Astrocyte of the cerebellum (primary cell): ENCODE data around the gene ANKH.

ENCODE experiments used
- DNase-seq: peaks from one replicate; pipeline ENCODE4 v3.0.0-alpha.2; 2011; ENCODE audit warnings: low read depth
- H3K4me3 ChIP-seq: 2 replicates; pipeline ENCODE4 v1.5.1; 2011; ENCODE audit warnings: mild to moderate bottlenecking, low read depth, low read length, moderate library complexity
- in situ Hi-C: cut with HindIII; loops from 2 replicates; pipeline ENCODE4 v1.10.0; 2017; ENCODE audit warnings: low sequenced_read_pairs
- TF ChIP-seq, protein P1 (sequence below): IDR thresholded peaks from 2 replicates; pipeline ENCODE4 v1.5.1; 2012; ENCODE audit warnings: low read length, low read depth, moderate library complexity, mild to moderate bottlenecking; ENCODE audit errors: missing control alignments

Gene ANKH

DNA sequence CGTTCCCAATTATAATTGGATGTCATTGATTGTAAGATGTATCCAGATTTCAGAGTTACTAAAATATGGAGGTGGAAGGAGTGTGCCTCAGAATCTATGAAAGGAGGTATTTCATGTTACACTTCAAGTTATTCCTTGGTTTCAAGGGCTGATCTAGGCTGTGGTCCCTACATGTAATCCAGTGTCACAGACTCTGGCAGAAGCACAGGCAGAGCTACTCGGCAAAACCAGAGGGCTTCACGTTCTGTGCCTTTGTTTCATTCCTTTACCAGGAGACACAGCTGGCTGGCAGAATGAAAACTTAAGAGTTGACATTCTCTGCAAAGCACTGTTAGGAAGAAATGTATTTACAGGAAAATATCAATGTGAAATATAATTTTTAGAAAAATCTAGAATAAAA lies 99.6 kb downstream of the ANKH start:
- in situ Hi-C loops = no loop called here
- no peak for DNase-seq
- TF ChIP-seq, protein P1, sequence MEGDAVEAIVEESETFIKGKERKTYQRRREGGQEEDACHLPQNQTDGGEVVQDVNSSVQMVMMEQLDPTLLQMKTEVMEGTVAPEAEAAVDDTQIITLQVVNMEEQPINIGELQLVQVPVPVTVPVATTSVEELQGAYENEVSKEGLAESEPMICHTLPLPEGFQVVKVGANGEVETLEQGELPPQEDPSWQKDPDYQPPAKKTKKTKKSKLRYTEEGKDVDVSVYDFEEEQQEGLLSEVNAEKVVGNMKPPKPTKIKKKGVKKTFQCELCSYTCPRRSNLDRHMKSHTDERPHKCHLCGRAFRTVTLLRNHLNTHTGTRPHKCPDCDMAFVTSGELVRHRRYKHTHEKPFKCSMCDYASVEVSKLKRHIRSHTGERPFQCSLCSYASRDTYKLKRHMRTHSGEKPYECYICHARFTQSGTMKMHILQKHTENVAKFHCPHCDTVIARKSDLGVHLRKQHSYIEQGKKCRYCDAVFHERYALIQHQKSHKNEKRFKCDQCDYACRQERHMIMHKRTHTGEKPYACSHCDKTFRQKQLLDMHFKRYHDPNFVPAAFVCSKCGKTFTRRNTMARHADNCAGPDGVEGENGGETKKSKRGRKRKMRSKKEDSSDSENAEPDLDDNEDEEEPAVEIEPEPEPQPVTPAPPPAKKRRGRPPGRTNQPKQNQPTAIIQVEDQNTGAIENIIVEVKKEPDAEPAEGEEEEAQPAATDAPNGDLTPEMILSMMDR = no peak
- no peak overlapping the region for H3K4me3 ChIP-seq

DNA sequence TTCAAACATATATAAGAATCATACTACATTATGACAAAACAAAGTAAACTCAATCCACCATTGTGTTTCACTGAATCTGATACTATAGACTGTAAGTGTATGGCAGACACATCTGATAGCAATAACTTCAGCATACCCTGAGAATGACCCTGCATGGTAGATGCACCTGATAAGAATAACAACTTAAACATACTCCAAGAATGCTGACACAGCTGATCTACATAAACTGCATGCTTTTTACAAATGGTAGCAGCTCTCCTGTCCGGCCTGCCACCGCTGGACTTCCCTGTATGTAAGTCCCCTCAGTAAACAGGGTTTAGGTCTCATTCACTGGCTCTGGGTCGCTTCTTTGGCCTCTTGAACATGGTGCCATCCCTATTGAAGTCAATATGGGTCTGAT lies 100.4 kb downstream of the ANKH start:
- TF ChIP-seq, protein P1 = no peak
- in situ Hi-C loops = no loop called here
- DNase-seq = no peak
- no peak overlapping the region for H3K4me3 ChIP-seq

DNA sequence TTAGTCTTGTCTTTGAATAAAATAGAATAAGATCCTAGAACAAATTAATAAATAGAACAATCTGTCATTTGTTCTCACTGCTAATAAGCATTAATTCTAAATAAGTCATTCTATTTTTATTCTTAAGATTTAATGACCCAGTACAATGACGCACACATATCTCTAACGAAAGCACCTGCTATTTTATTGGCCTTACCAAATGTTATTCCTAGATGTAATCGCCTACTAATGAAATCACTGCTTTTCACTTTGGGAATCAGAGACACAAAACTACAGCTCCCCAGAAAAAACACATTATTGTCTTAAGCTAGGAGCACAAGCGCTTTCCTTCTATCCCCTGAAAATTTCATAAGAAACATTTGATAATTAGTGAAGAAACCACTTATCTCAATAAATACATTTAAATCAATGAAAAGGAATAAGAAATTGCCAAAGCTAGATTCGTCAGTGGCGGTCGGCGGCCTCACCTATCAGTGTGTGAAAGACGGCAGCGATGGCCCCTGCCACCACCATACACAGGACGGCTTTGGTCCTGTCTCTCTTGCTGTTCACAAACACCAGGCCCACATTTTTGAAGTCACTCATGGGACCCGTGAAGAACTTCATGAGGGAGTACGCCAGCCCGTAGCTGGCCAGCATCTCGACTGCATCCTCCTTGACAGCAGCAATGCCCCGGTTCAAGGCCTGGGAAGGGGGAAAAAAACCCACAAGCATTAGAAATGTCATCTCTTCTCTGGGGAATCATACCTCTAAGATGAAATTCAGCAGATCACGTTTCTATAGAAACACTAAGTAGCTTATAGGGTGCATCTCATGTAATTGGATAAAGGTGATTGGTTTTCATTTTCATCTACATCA lies 102.8 kb downstream of the ANKH start:
- no peak for DNase-seq
- in situ Hi-C loops = no loop called here
- H3K4me3 ChIP-seq = no peak overlapping the region
- TF ChIP-seq, protein P1 = no peak

DNA sequence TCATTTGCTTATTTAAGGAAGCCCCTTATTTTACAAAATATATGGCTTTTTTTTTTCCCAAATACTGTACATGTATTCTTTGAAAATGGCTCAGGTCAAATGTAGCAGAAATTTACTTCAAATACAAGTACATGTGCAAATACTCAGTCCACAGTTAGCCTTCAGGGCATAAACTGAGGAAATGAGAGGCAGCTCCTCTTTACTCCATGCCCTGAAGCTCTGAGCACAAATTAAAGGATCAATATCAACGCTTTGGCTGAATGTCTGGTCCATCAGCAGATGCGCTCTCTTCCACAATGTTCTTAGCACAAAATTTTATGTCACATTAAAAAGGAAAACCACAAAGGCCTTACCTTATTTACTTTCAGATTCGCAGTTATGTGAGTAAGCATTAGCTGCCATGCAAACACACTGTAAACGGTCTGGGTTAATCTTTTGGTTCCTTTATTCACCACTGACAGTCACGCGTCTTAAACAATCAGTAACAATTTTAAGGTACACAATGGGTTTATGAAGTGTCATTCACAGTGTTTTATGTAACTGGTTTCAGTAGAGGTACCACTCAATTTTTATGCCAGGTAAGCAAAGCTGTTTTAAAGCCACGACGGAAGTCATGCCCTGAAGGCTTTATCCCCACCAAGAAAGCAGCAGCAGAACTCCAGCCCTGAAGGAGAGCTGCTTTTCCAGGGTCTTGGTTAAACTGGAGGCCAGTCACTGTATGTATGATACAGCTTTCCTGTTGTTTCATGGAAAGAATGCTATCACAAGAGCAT lies 103.7 kb downstream of the ANKH start:
- no peak overlapping the region for H3K4me3 ChIP-seq
- TF ChIP-seq, protein P1 = no peak
- DNase-seq = no peak
- in situ Hi-C loops = no loop called here

DNA sequence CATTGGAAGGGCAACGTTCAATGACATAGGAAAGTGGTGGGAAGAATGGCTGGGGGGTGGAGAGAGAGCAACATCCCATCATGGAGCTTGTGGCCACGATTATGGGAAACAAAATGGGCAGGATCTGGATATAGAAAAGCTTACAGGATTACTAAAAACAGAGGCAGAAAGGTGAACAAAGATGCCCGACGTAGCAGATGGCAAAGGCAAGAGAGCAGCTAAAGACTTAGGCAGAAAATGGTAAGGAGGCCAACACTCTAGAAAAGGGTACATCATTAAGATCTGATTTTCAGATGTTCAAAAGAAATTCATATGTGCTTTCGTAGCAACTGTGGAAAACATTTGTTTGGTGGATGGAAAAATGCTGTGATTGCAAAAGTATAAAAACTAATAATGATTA lies 104.5 kb downstream of the ANKH start:
- in situ Hi-C loops = no loop called here
- no peak overlapping the region for H3K4me3 ChIP-seq
- TF ChIP-seq, protein P1 = no peak
- no peak for DNase-seq

DNA sequence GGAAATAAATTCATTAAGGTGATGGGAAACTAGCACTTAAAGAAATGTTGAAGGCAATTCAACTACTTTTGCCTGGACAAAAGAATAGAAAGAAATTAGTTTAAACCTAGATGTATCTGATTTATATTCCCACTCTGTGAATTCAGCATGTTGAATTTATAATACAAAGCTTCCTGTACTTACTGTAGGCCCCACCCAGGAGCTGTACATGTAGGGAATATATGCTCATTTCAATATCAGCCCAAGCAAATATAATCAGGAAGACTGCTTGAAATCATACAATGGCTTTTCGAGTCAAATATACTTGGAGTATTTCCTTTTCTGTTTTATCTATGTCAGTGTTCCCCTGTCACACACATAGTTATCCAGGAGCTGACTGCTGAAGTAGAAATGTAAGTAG lies 105.0 kb downstream of the ANKH start:
- in situ Hi-C loops = no loop called here
- TF ChIP-seq, protein P1 = no peak

More for the DNA sequence above, 105.0 kb downstream of the ANKH start:
- no peak for DNase-seq
- no peak overlapping the region for H3K4me3 ChIP-seq
